H4 (cell line): ENCODE measurements around the gene NPIPB8. TPM values are rescaled to one million over a fixed set of nuclear protein-coding genes. Genes with fewer than 3 reads are reported as not detected.
"Not testable (repeated sequence)": the region's sequence is repeated elsewhere in the genome, so short reads cannot be mapped to it uniquely, and the experiment has no call there.

Experiments
- DNase-seq: peaks from one replicate; pipeline ENCODE4 v3.0.0-alpha.2; 2015; ENCODE audit warnings: low spot score
- total RNA-seq: library from RNA; depleted of rRNA; stranded (reverse); fragments of >200 nt; shearing (Covaris generic); gene quantifications from 2 replicates; pipeline ENCODE4 v1.2.3, GENCODE V29; 2014

The NPIPB8 gene
- total RNA-seq, 1 experiment from 2014 or later: not detected

GRCh38 chr16:28606291-28607115, 31.4 kb upstream of the NPIPB8 start:
- DNase-seq: no peak

GRCh38 chr16:28607116-28607623, 30.7 kb upstream of the NPIPB8 start:
- no peak for DNase-seq

- DNase-seq: not testable (repeated sequence)
Observed at GRCh38 chr16:28607681-28608495, 30.0 kb upstream of the NPIPB8 start.

GRCh38 chr16:28608496-28608808, 29.4 kb upstream of the NPIPB8 start:
- DNase-seq: not testable (repeated sequence)

GRCh38 chr16:28608867-28609596, 28.8 kb upstream of the NPIPB8 start:
- DNase-seq: not testable (repeated sequence)

GRCh38 chr16:28609631-28610594, 28.0 kb upstream of the NPIPB8 start, which contains the start of gene SULT1A1:
SULT1A1 (minus strand) TSS chr16:28610044; CDS start chr16:28608855, 1,189 bp downstream.
- peak; percentile 45 for DNase-seq

- DNase-seq: no peak
Observed at GRCh38 chr16:28610595-28611191, 27.2 kb upstream of the NPIPB8 start.

GRCh38 chr16:28612359-28613280, 25.2 kb upstream of the NPIPB8 start:
- not testable (repeated sequence) for DNase-seq

- DNase-seq: not testable (repeated sequence)
Observed at GRCh38 chr16:28613912-28614311, 24.0 kb upstream of the NPIPB8 start.

- not testable (repeated sequence) for DNase-seq
Observed at GRCh38 chr16:28614561-28614960, 23.3 kb upstream of the NPIPB8 start.

- DNase-seq: not testable (repeated sequence)
Observed at GRCh38 chr16:28615486-28616223, 22.2 kb upstream of the NPIPB8 start.

- not testable (repeated sequence) for DNase-seq
Observed at GRCh38 chr16:28616224-28616577, 21.7 kb upstream of the NPIPB8 start.

GRCh38 chr16:28616636-28617035, 21.2 kb upstream of the NPIPB8 start:
- DNase-seq: no peak

GRCh38 chr16:28617874-28618273, 20.0 kb upstream of the NPIPB8 start:
- no peak for DNase-seq

GRCh38 chr16:28620316-28620715, 17.5 kb upstream of the NPIPB8 start:
- DNase-seq: not testable (repeated sequence)

GRCh38 chr16:28621481-28622155, 16.2 kb upstream of the NPIPB8 start:
- DNase-seq: no peak

GRCh38 chr16:28622532-28623171, 15.2 kb upstream of the NPIPB8 start:
- not testable (repeated sequence) for DNase-seq
